ENCODE results near the gene CMTM7.

CMTM7 gene

GRCh38 chr3:32405711-32406323 is 14.2 kb downstream of the CMTM7 start:
- Histone ChIP-seq H3K27ac (ENCODE audit: poor library complexity, severe bottlenecking) (peak overlapping the region; percentile 81), H3K9me3 (ENCODE audit: severe bottlenecking) (no peaks in the 10 kb centered on the region), H3K36me3 (ENCODE audit: low read depth) (no peaks in the 10 kb centered on the region), H3K27me3 (ENCODE audit: insufficient read depth, poor library complexity, severe bottlenecking) (no peaks in the 10 kb centered on the region), H3K4me3 (ENCODE audit: severe bottlenecking) (no peak overlapping the region), H3K4me1 (ENCODE audit: insufficient read depth, poor library complexity, severe bottlenecking) (peaks cover 34% of the 10 kb centered on the region)
- ATAC-seq (ENCODE audit: low read depth) (no peak), DNase-seq (ENCODE audit: low spot score) (no peak)
- no peak for TF ChIP-seq CTCF (IDR thresholded peaks at IDR 0.05; ENCODE audit: poor library complexity, severe bottlenecking)

DNA sequence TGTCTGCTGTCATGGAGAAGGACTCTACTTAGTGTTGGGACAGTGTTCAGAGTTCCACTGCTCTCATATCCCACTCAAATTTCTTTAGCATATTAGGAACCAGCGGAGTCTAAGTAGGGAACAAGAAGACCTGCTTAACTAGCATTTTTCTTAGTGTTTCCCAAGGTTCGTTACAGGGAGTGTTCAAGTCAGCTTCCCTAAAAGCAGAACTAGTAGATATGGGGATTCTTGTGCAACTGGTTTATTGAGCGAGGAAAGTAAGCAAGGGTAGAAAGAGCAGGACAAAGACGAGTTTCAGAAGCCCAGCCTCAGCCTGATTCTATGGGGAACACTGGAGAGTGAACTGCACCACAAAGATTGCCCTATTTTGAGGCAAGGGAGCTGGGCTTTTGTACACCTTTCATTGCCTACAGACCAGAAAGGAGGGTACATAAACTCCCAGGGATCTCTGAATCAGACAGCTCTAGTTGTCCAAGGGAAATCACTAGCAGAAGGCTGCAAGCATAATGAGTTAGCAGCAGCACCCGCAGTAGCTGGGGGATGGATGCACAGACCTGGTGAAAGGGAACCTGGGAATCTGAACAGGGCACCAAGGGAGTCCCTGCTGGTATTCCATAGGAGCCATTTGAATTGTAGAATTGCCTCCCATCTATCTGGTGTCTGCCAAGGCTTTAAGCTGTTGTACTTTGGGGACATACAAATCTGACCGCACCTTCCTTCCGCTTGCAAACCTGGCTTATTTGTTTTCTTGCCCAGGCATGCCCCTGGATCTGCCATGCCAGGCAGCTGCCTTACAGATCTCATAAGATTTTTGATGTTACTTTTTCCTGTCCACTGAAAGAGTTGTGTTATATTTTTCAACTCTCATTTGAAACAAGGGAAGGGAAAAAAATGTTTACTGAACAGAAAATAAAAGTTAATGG is 15.1 kb downstream of the CMTM7 start:
- ATAC-seq (ENCODE audit: low read depth), result peak; percentile 86
- Histone ChIP-seq H3K27me3 (ENCODE audit: insufficient read depth, poor library complexity, severe bottlenecking) (no peaks in the 10 kb centered on the region), H3K4me1 (ENCODE audit: insufficient read depth, poor library complexity, severe bottlenecking) (peaks cover 34% of the 10 kb centered on the region), H3K9me3 (ENCODE audit: severe bottlenecking) (no peaks in the 10 kb centered on the region), H3K36me3 (ENCODE audit: low read depth) (no peaks in the 10 kb centered on the region), H3K4me3 (ENCODE audit: severe bottlenecking) (no peak overlapping the region), H3K27ac (ENCODE audit: poor library complexity, severe bottlenecking) (peak overlapping the region; percentile 81)
- no peak for DNase-seq (ENCODE audit: low spot score)
- TF ChIP-seq CTCF (IDR thresholded peaks at IDR 0.05; ENCODE audit: poor library complexity, severe bottlenecking), result no peak

- H3K4me1 ChIP-seq (ENCODE audit: insufficient read depth, poor library complexity, severe bottlenecking), result peaks cover 56% of the 10 kb centered on the region
- H3K27ac ChIP-seq (ENCODE audit: poor library complexity, severe bottlenecking), result peak overlapping the region; percentile 26
- ATAC-seq (ENCODE audit: low read depth) (no peak), DNase-seq (ENCODE audit: low spot score) (no peak)
- H3K4me3 ChIP-seq (ENCODE audit: severe bottlenecking), result no peak overlapping the region
- H3K27me3 ChIP-seq (ENCODE audit: insufficient read depth, poor library complexity, severe bottlenecking), result no peaks in the 10 kb centered on the region
- no peak for TF ChIP-seq CTCF (IDR thresholded peaks at IDR 0.05; ENCODE audit: poor library complexity, severe bottlenecking)
- no peaks in the 10 kb centered on the region for H3K36me3 ChIP-seq (ENCODE audit: low read depth)
- no peaks in the 10 kb centered on the region for H3K9me3 ChIP-seq (ENCODE audit: severe bottlenecking)
Observed at GRCh38 chr3:32410367-32411246, 19.0 kb downstream of the CMTM7 start.

DNA sequence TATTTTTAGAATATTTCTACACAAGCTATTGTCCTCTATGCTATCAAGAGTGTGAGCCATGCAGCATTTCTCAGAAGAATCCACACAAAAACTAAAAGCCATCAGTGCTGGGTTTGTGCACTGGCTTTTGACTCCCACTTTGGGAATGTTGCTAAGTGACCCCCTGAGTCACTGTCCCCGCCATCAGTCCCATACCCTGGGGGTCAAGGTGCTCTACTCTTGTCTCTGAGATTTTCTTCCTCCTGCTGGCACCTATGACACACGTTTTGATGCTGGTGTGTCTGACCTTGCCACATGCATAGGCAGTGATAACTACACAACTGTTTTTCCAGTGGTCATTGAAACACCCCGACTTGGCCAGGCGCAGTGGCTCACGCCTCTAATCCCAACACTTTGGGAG is 19.8 kb downstream of the CMTM7 start:
- ATAC-seq (ENCODE audit: low read depth), result no peak
- TF ChIP-seq CTCF (IDR thresholded peaks at IDR 0.05; ENCODE audit: poor library complexity, severe bottlenecking), result no peak
- DNase-seq (ENCODE audit: low spot score), result no peak
- no peaks in the 10 kb centered on the region for H3K27me3 ChIP-seq (ENCODE audit: insufficient read depth, poor library complexity, severe bottlenecking)
- no peaks in the 10 kb centered on the region for H3K36me3 ChIP-seq (ENCODE audit: low read depth)
- H3K4me1 ChIP-seq (ENCODE audit: insufficient read depth, poor library complexity, severe bottlenecking), result peaks cover 52% of the 10 kb centered on the region
- no peak overlapping the region for H3K27ac ChIP-seq (ENCODE audit: poor library complexity, severe bottlenecking)
- H3K9me3 ChIP-seq (ENCODE audit: severe bottlenecking), result no peaks in the 10 kb centered on the region
- H3K4me3 ChIP-seq (ENCODE audit: severe bottlenecking), result no peak overlapping the region

All from RWPE2 (cell line).